Mesothelial cell of epicardium (in vitro differentiated cells): ENCODE results near the gene BBS2. TPM values are rescaled to one million over a fixed set of nuclear protein-coding genes. Genes with fewer than 3 reads are reported as not detected.
A peak's percentile ranks its signal among the peaks of the same experiment; 100 is the strongest.

ENCODE experiments used
- DNase-seq, 2 experiments: peaks; one replicate each; pipeline ENCODE4 v3.0.0; 2021; ENCODE audit warnings: low spot score in 2 of 2; ENCODE audit not compliant: unreplicated experiment in 2 of 2
- H3K27ac Mint-ChIP-seq: 2 replicates; pipeline ENCODE4 v1.8.0; 2021; ENCODE audit warnings: mixed read lengths
- H3K27me3 Mint-ChIP-seq: 2 replicates; pipeline ENCODE4 v1.8.0; 2021; ENCODE audit warnings: low read depth, mixed read lengths
- H3K36me3 Mint-ChIP-seq: 2 replicates; pipeline ENCODE4 v1.8.0; 2021; ENCODE audit warnings: mixed read lengths
- H3K4me1 Mint-ChIP-seq: 2 replicates; pipeline ENCODE4 v1.8.0; 2021; ENCODE audit warnings: mixed read lengths
- H3K4me3 Mint-ChIP-seq: 2 replicates; pipeline ENCODE4 v1.8.0; 2021; ENCODE audit warnings: mild to moderate bottlenecking, moderate library complexity, mixed read lengths
- H3K9me3 Mint-ChIP-seq: 2 replicates; pipeline ENCODE4 v1.8.0; 2021; ENCODE audit warnings: mixed read lengths
- CTCF ChIP-seq: fragments of 200-600 bp; sonication (generic); IDR thresholded peaks from one replicate; pipeline ENCODE4 v1.5.0; 2021; ENCODE audit warnings: antibody characterized with exemption; ENCODE audit not compliant: unreplicated experiment
- total RNA-seq: library from RNA; stranded (reverse); gene quantifications from 3 replicates; pipeline ENCODE4 v1.2.1, GENCODE V29; 2021

The BBS2 gene
- total RNA-seq, 1 donor from 2014 or later = 60.8 TPM

GRCh38 chr16:56517206-56517605 lies 2.6 kb downstream of the BBS2 start:
- TF ChIP-seq CTCF = no peak
- H3K36me3 Mint-ChIP-seq = peaks cover 14% of the 10 kb centered on the region
- DNase-seq = no peak
- H3K27me3 Mint-ChIP-seq = no peaks in the 10 kb centered on the region
- peaks cover 20% of the 10 kb centered on the region for H3K4me1 Mint-ChIP-seq
- H3K4me3 Mint-ChIP-seq = no peak overlapping the region
- H3K27ac Mint-ChIP-seq = no peak overlapping the region
- H3K9me3 Mint-ChIP-seq = no peaks in the 10 kb centered on the region

GRCh38 chr16:56515665-56516064 lies 4.2 kb downstream of the BBS2 start:
- no peak for DNase-seq
- Mint-ChIP-seq H3K27ac (no peak overlapping the region), H3K4me1 (peaks cover 21% of the 10 kb centered on the region), H3K27me3 (no peaks in the 10 kb centered on the region), H3K4me3 (no peak overlapping the region), H3K36me3 (peaks cover 26% of the 10 kb centered on the region), H3K9me3 (no peaks in the 10 kb centered on the region)
- TF ChIP-seq CTCF = no peak

- H3K4me1 Mint-ChIP-seq = peaks cover 17% of the 10 kb centered on the region
Observed at GRCh38 chr16:56514845-56515244, 5.0 kb downstream of the BBS2 start.

GRCh38 chr16:56513972-56514371 lies 5.9 kb downstream of the BBS2 start:
- Mint-ChIP-seq H3K36me3 (peaks cover 34% of the 10 kb centered on the region), H3K9me3 (no peaks in the 10 kb centered on the region), H3K27ac (no peak overlapping the region), H3K4me3 (no peak overlapping the region), H3K27me3 (no peaks in the 10 kb centered on the region), H3K4me1 (peaks cover 15% of the 10 kb centered on the region)
- peak; percentile 39 for TF ChIP-seq CTCF
- no peak for DNase-seq

More at GRCh38 chr16:56514845-56515244, 5.0 kb downstream of the BBS2 start:
- Mint-ChIP-seq H3K27ac (no peak overlapping the region), H3K9me3 (no peaks in the 10 kb centered on the region), H3K36me3 (peaks cover 30% of the 10 kb centered on the region), H3K4me3 (no peak overlapping the region), H3K27me3 (no peaks in the 10 kb centered on the region)
- no peak for TF ChIP-seq CTCF
- DNase-seq = no peak

- Mint-ChIP-seq H3K36me3 (peaks cover 38% of the 10 kb centered on the region), H3K4me3 (no peak overlapping the region), H3K27ac (no peak overlapping the region), H3K4me1 (peaks cover 14% of the 10 kb centered on the region), H3K27me3 (no peaks in the 10 kb centered on the region), H3K9me3 (no peaks in the 10 kb centered on the region)
- TF ChIP-seq CTCF = no peak
- DNase-seq = no peak
Observed at GRCh38 chr16:56513091-56513490, 6.7 kb downstream of the BBS2 start.

GRCh38 chr16:56512025-56512424 lies 7.8 kb downstream of the BBS2 start:
- peaks cover 16% of the 10 kb centered on the region for H3K4me1 Mint-ChIP-seq
- H3K27ac Mint-ChIP-seq = no peak overlapping the region

More at GRCh38 chr16:56512025-56512424, 7.8 kb downstream of the BBS2 start:
- Mint-ChIP-seq H3K9me3 (no peaks in the 10 kb centered on the region), H3K4me3 (no peak overlapping the region), H3K36me3 (peaks cover 45% of the 10 kb centered on the region), H3K27me3 (no peaks in the 10 kb centered on the region)
- no peak for DNase-seq
- no peak for TF ChIP-seq CTCF
